ENCODE data around the gene PRKAR1B. TPM values are rescaled to one million over a fixed set of nuclear protein-coding genes. Genes with fewer than 3 reads are reported as not detected.

Gene PRKAR1B
- total and polyA plus RNA-seq, 8 donors = 2.5 to 8.4 (median 5.3) TPM

GRCh38 chr7:732556-732955 lies 5.5 kb upstream of the PRKAR1B start:
- WGBS, 2 donors = 61 to 66% methylated on average over 3 of the region's 3 CpGs

DNA sequence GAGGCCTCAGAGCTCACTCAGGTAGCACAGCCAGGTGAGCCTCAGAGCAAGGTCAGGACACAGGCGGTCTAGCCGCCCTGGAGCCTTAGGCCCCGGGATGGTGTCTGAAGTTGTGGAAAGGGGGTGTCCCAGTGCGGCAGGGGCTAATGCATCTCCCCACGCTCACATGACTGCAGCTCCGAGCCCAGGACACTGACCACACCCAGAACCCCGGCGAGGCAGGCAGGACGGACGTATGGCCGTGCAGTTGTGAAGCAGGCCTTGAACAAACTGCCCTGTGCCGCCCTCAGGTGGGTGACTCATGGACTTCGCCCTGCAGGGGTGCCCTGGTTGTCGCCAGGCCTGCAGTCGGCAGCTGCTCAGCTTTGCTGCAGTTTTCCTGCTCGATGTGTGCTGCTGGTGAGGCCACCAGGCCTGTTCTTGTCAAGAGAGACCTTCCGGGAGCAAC lies 5.0 kb upstream of the PRKAR1B start:
- Histone ChIP-seq H3K9me3 (no peaks in the 10 kb centered on the region), H3K27ac (peak overlapping the region in 1 of 4 donors; percentile 45), H3K4me1 (peaks cover 0 to 7% (median 0%) of the 10 kb centered on the region in 3 donors), H3K36me3 (no peaks in the 10 kb centered on the region), H3K27me3 (no peaks in the 10 kb centered on the region), H3K4me3 (no peak overlapping the region)
- DNase-seq (peak; percentile 59 to 77 (median 74)), FAIRE-seq (no peak), ATAC-seq (peak; percentile 87 to 98 (median 92))
- WGBS, 2 donors = 45 to 51% methylated on average over 17 of the region's 17 CpGs
- TF ChIP-seq, protein P1, sequence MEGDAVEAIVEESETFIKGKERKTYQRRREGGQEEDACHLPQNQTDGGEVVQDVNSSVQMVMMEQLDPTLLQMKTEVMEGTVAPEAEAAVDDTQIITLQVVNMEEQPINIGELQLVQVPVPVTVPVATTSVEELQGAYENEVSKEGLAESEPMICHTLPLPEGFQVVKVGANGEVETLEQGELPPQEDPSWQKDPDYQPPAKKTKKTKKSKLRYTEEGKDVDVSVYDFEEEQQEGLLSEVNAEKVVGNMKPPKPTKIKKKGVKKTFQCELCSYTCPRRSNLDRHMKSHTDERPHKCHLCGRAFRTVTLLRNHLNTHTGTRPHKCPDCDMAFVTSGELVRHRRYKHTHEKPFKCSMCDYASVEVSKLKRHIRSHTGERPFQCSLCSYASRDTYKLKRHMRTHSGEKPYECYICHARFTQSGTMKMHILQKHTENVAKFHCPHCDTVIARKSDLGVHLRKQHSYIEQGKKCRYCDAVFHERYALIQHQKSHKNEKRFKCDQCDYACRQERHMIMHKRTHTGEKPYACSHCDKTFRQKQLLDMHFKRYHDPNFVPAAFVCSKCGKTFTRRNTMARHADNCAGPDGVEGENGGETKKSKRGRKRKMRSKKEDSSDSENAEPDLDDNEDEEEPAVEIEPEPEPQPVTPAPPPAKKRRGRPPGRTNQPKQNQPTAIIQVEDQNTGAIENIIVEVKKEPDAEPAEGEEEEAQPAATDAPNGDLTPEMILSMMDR (IDR thresholded peaks at IDR 0.05) = no peak
- intact Hi-C loops (cut with DNase I) = no loop called here

More at GRCh38 chr7:732556-732955, 5.5 kb upstream of the PRKAR1B start:
- Histone ChIP-seq H3K9me3 (no peaks in the 10 kb centered on the region), H3K4me1 (peaks cover 0 to 7% (median 0%) of the 10 kb centered on the region in 3 donors), H3K36me3 (no peaks in the 10 kb centered on the region), H3K4me3 (no peak overlapping the region), H3K27me3 (no peaks in the 10 kb centered on the region), H3K27ac (peak overlapping the region in 1 of 4 donors; percentile 45)
- FAIRE-seq (no peak), ATAC-seq (no peak), DNase-seq (no peak)
- intact Hi-C loops (cut with DNase I) = no loop called here
- TF ChIP-seq, protein P1 (IDR thresholded peaks at IDR 0.05) = no peak

- intact Hi-C loops (cut with DNase I) = no loop called here
- H3K36me3 ChIP-seq = no peaks in the 10 kb centered on the region
These were observed 4.5 kb upstream of the PRKAR1B start for GRCh38 chr7:731440-732085.

GRCh38 chr7:730501-731439 lies 3.7 kb upstream of the PRKAR1B start:
- Histone ChIP-seq H3K4me1 (peaks cover 0 to 11% (median 3%) of the 10 kb centered on the region in 3 donors), H3K27ac (no peak overlapping the region), H3K4me3 (no peak overlapping the region), H3K27me3 (no peaks in the 10 kb centered on the region), H3K36me3 (no peaks in the 10 kb centered on the region), H3K9me3 (no peaks in the 10 kb centered on the region)
- 87 to 88% methylated on average over 23 of the region's 23 CpGs for WGBS, 2 donors
- ATAC-seq (no peak), DNase-seq (peak in 2 of 6 donors; percentile 11 to 51), FAIRE-seq (no peak)
- TF ChIP-seq, protein P1 (IDR thresholded peaks at IDR 0.05) = no peak
- intact Hi-C loops (cut with DNase I) = no loop called here

More at GRCh38 chr7:731440-732085, 4.5 kb upstream of the PRKAR1B start:
- Histone ChIP-seq H3K4me3 (no peak overlapping the region), H3K9me3 (no peaks in the 10 kb centered on the region), H3K4me1 (peaks cover 0 to 7% (median 0%) of the 10 kb centered on the region in 3 donors), H3K27ac (peak overlapping the region in 1 of 4 donors; percentile 45), H3K27me3 (no peaks in the 10 kb centered on the region)
- no peak for ATAC-seq
- TF ChIP-seq, protein P1 (IDR thresholded peaks at IDR 0.05) = no peak
- FAIRE-seq = no peak
- WGBS, 2 donors = 88 to 92% methylated on average over 17 of the region's 17 CpGs
- peak in 1 of 6 donors; percentile 40 for DNase-seq
